IMR-90 (cell line): Measurements from ENCODE around the gene ASAH2. TPM values are rescaled to one million over a fixed set of nuclear protein-coding genes. Genes with fewer than 3 reads are reported as not detected.

Experiments used
- ATAC-seq: fragments of 200-7000 bp; cut with Tn5 transposase; 2 replicates; pipeline ENCODE4 v1.9.1; 2020; ENCODE audit warnings: low read depth, mild to moderate bottlenecking, moderate library complexity
- BruUV-seq: library from RNA; stranded (reverse); fragments of 400-500 nt; replicated peaks from 2 replicates; lab custom pipeline; 2021; lab: Mats Ljungman, UMichigan
- CTCF ChIA-PET: fragments of 300-600 bp; formaldehyde crosslinking; extraction: SDS; loops from one replicate; lab custom pipeline; 2021; ENCODE audit warnings: antibody characterized with exemption; lab: Yijun Ruan, JAX
- POLR2A ChIA-PET: fragments of 300-600 bp; sonication (Branson Sonifier 250); formaldehyde crosslinking; loops from one replicate; lab custom pipeline; 2022; ENCODE audit warnings: antibody characterized with exemption; ENCODE audit not compliant: unreplicated experiment; lab: Charles Lee
- DNase-seq: peaks from one replicate; pipeline ENCODE4 v3.0.0; 2013
- H2AFZ ChIP-seq: replicated peaks from 2 replicates; pipeline ENCODE3; 2013; ENCODE audit warnings: low read length, mild to moderate bottlenecking; ENCODE audit not compliant: poor library complexity
- H2AK5ac ChIP-seq: 2 replicates; pipeline ENCODE4 v1.6.1; 2013; ENCODE audit warnings: low read depth, low read length, inconsistent platforms
- H2AK9ac ChIP-seq: replicated peaks from 2 replicates; pipeline ENCODE3; 2013; ENCODE audit warnings: mild to moderate bottlenecking, low read depth, low read length, moderate library complexity; ENCODE audit not compliant: poor library complexity
- H2BK120ac ChIP-seq: 2 replicates; pipeline ENCODE4 v1.6.1; 2013; ENCODE audit warnings: low read depth, low read length, inconsistent platforms
- H2BK15ac ChIP-seq: 3 replicates; pipeline ENCODE4 v1.6.1; 2013; ENCODE audit warnings: low read depth, low read length, inconsistent platforms
- H2BK20ac ChIP-seq: 2 replicates; pipeline ENCODE4 v1.6.1; 2013; ENCODE audit warnings: low read depth, mild to moderate bottlenecking, inconsistent platforms, low read length, moderate library complexity
- H2BK5ac ChIP-seq: 2 replicates; pipeline ENCODE4 v1.6.1; 2013; ENCODE audit warnings: mild to moderate bottlenecking, low read depth, low read length, inconsistent platforms; ENCODE audit not compliant: poor library complexity, severe bottlenecking
- H3K14ac ChIP-seq: replicated peaks from 2 replicates; pipeline ENCODE4 v1.6.1; 2013; ENCODE audit warnings: low read depth, low read length, inconsistent platforms
- H3K18ac ChIP-seq: 2 replicates; pipeline ENCODE4 v1.6.1; 2013; ENCODE audit warnings: low read depth, low read length, control low read depth
- H3K23ac ChIP-seq: 2 replicates; pipeline ENCODE4 v1.6.1; 2013; ENCODE audit warnings: low read depth, low read length, inconsistent platforms
- H3K27ac ChIP-seq: 2 replicates; pipeline ENCODE4 v1.5.1; 2013; ENCODE audit warnings: mild to moderate bottlenecking, control low read depth, low read length; ENCODE audit not compliant: insufficient read depth
- H3K27me3 ChIP-seq: 2 replicates; pipeline ENCODE4 v1.6.1; 2013; ENCODE audit warnings: low read length; ENCODE audit not compliant: control insufficient read depth, insufficient read depth
- H3K36me3 ChIP-seq: 2 replicates; pipeline ENCODE4 v1.6.1; 2013; ENCODE audit warnings: low read length, mixed read lengths; ENCODE audit not compliant: control insufficient read depth, insufficient read depth
- H3K4ac ChIP-seq: 2 replicates; pipeline ENCODE4 v1.6.1; 2013; ENCODE audit warnings: low read depth, low read length, inconsistent platforms
- H3K4me1 ChIP-seq: 2 replicates; pipeline ENCODE4 v1.6.1; 2013; ENCODE audit warnings: low read length, mixed read lengths; ENCODE audit not compliant: control insufficient read depth, insufficient read depth
- H3K4me2 ChIP-seq: 2 replicates; pipeline ENCODE4 v1.6.1; 2013; ENCODE audit warnings: low read depth, mild to moderate bottlenecking, control low read depth, low read length, moderate library complexity
- H3K4me3 ChIP-seq: 2 replicates; pipeline ENCODE4 v1.5.1; 2013; ENCODE audit warnings: low read depth, mild to moderate bottlenecking, control low read depth, low read length, moderate library complexity; ENCODE audit not compliant: insufficient read depth
- H3K56ac ChIP-seq: 2 replicates; pipeline ENCODE4 v1.6.1; 2013; ENCODE audit warnings: low read length, inconsistent platforms; ENCODE audit not compliant: insufficient read depth; ENCODE audit errors: extremely low read depth
- H3K79me1 ChIP-seq, 2 experiments: 2 replicates each; pipeline ENCODE4 v1.6.1; 2013; ENCODE audit warnings: low read length in 2 of 2, inconsistent platforms in 1 of 2, low read depth in 1 of 2
- H3K9ac ChIP-seq: 2 replicates; pipeline ENCODE4 v1.6.1; 2013; ENCODE audit warnings: low read depth, low read length, control low read depth
- H3K9me1 ChIP-seq: 2 replicates; pipeline ENCODE4 v1.6.1; 2013; ENCODE audit warnings: low read length, inconsistent platforms; ENCODE audit not compliant: insufficient read depth
- H3K9me3 ChIP-seq: 2 replicates; pipeline ENCODE4 v1.6.1; 2013; ENCODE audit warnings: low read length; ENCODE audit not compliant: control insufficient read depth, insufficient read depth
- H4K20me1 ChIP-seq: 2 replicates; pipeline ENCODE4 v1.6.1; 2013; ENCODE audit warnings: low read length, inconsistent platforms; ENCODE audit not compliant: insufficient read depth
- H4K5ac ChIP-seq: 2 replicates; pipeline ENCODE4 v1.6.1; 2013; ENCODE audit warnings: mild to moderate bottlenecking, low read depth, low read length, control low read depth
- H4K8ac ChIP-seq, 2 experiments: 2 replicates each; pipeline ENCODE4 v1.6.1; 2013; ENCODE audit warnings: low read depth in 2 of 2, low read length in 2 of 2, control low read depth in 1 of 2, inconsistent platforms in 1 of 2
- H4K91ac ChIP-seq: 2 replicates; pipeline ENCODE4 v1.6.1; 2013; ENCODE audit warnings: low read depth, low read length, inconsistent platforms; ENCODE audit not compliant: insufficient read depth
- CHD1 ChIP-seq: IDR thresholded peaks from 2 replicates; pipeline ENCODE4 v1.6.1; 2012; ENCODE audit warnings: low read depth, low read length, improper control_type of control experiment
- FOS ChIP-seq: fragments of 150-350 bp; IDR thresholded peaks from 2 replicates; pipeline ENCODE4 v1.6.1; 2016; ENCODE audit warnings: low read depth, low read length
- MXI1 ChIP-seq: IDR thresholded peaks from 2 replicates; pipeline ENCODE4 v1.6.1; 2012; ENCODE audit warnings: low read depth, mild to moderate bottlenecking, low read length, moderate library complexity, borderline replicate concordance
- NFE2L2 ChIP-seq: fragments of 150-350 bp; IDR thresholded peaks from 2 replicates; pipeline ENCODE4 v1.6.1; 2016; ENCODE audit warnings: low read depth, mild to moderate bottlenecking, low read length
- POLR2A ChIP-seq: IDR thresholded peaks from 2 replicates; pipeline ENCODE4 v1.6.1; 2012; ENCODE audit warnings: mild to moderate bottlenecking, low read depth, low read length
- SMC3 ChIP-seq: fragments of 150-350 bp; IDR thresholded peaks from 2 replicates; pipeline ENCODE4 v1.6.1; 2016; ENCODE audit warnings: low read depth, mild to moderate bottlenecking, antibody characterized with exemption, low read length, moderate library complexity
- WGBS, 2 experiments: methylation state at CpG; one replicate each; pipeline versions ENCODE4 v1.1.5 to v1.1.7; 2013; ENCODE audit warnings: missing lambda C conversion rate in 2 of 2; ENCODE audit not compliant: insufficient read length in 1 of 2; ENCODE audit errors: extremely low coverage in 2 of 2; 5-methylcytosine and 5-hydroxymethylcytosine counted together
- dilution Hi-C: fragments of 300-500 bp; cut with HindIII; formaldehyde crosslinking; loops from one replicate; pipeline ENCODE4 v1.14.3; 2018; ENCODE audit warnings: low sequenced_read_pairs; ENCODE audit not compliant: unreplicated experiment
- in situ Hi-C: fragments of 300-500 bp; cut with MboI; formaldehyde crosslinking; loops from 3 replicates; pipeline ENCODE4 v1.14.3; 2019; ENCODE audit warnings: low sequenced_read_pairs, inconsistent platforms, mixed read lengths
- intact Hi-C: fragments of 100-400 bp; cut with micrococcal nuclease; formaldehyde crosslinking; loops from 2 replicates; pipeline ENCODE4 v1.10.0; 2022
- polyA plus RNA-seq, 3 experiments: library from polyadenylated mRNA; depleted of rRNA; stranded (reverse); fragments of >200 nt; gene quantifications; 2 replicates each; pipeline ENCODE4 v1.2.3, GENCODE V29; 2012; ENCODE audit warnings: low replicate concordance in 1 of 3
- total RNA-seq: library from RNA; depleted of rRNA; stranded (reverse); fragments of >200 nt; gene quantifications from 2 replicates; pipeline ENCODE4 v1.2.3, GENCODE V29; 2012
- TF ChIP-seq, protein P1 (sequence below): fragments of 150-350 bp; IDR thresholded peaks from 2 replicates; pipeline ENCODE4 v1.6.1; 2017; ENCODE audit warnings: mild to moderate bottlenecking, antibody characterized with exemption, low read length, low read depth

ASAH2 gene
- total and polyA plus RNA-seq, 2 of the 4 experiments (the other 2 are of a cell fraction): 0.18 to 0.31 TPM

DNA sequence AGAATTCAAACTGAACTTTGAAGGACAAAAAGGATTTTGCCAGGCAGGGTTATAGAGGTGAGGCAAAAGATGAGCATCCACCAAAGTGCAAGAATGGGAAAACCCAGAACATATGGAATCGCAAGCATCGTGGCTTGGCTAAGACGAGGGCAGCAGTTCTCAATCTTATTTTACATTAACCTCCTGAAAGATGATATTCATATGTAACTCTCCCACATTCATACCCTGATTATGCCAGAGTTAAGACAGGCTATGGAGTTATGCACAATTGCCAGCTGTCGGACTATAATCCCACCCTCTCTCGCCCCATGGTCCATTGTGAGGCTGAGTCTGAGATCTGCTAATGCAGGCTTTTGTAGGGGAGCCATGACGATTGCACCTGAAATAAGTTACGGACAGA, 21.2 kb upstream of the ASAH2 start:
- Histone ChIP-seq H2BK120ac (no peak overlapping the region), H3K36me3 (no peaks in the 10 kb centered on the region), H2BK20ac (no peak overlapping the region), H2BK15ac (no peak overlapping the region), H3K14ac (no peak overlapping the region), H2AFZ (no peak overlapping the region), H3K79me1 (no peaks in the 10 kb centered on the region), H3K4me2 (no peak overlapping the region), H4K8ac (no peak overlapping the region), H3K4me1 (no peaks in the 10 kb centered on the region), H4K20me1 (no peaks in the 10 kb centered on the region), H3K18ac (no peak overlapping the region), H4K5ac (no peak overlapping the region), H4K91ac (no peak overlapping the region), H3K23ac (no peak overlapping the region), H3K9me1 (no peaks in the 10 kb centered on the region), H3K4ac (no peak overlapping the region), H2BK5ac (no peak overlapping the region), H3K56ac (no peak overlapping the region), H3K27me3 (peaks cover 9% of the 10 kb centered on the region; the same call in 1 of the 2 replicates), H3K9me3 (no peaks in the 10 kb centered on the region), H2AK9ac (no peak overlapping the region), H3K27ac (no peak overlapping the region), H3K9ac (no peak overlapping the region), H2AK5ac (no peak overlapping the region), H3K4me3 (no peak overlapping the region)
- ChIA-PET POLR2A (no interaction called here), CTCF (interaction anchor here (0.6 to 0.7 kb wide), 3 partner anchors 371 to 1710 kb away, joined by 3 to 5 read pairs (median 3); no protein-coding TSS in a partner anchor)
- dilution Hi-C loops: no loop called here
- DNase-seq: no peak
- no peak for TF ChIP-seq MXI1
- TF ChIP-seq FOS: no peak
- TF ChIP-seq SMC3: no peak
- TF ChIP-seq POLR2A: no peak
- no peak for TF ChIP-seq NFE2L2
- no peak for TF ChIP-seq CHD1
- TF ChIP-seq, protein P1, sequence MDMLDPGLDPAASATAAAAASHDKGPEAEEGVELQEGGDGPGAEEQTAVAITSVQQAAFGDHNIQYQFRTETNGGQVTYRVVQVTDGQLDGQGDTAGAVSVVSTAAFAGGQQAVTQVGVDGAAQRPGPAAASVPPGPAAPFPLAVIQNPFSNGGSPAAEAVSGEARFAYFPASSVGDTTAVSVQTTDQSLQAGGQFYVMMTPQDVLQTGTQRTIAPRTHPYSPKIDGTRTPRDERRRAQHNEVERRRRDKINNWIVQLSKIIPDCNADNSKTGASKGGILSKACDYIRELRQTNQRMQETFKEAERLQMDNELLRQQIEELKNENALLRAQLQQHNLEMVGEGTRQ: no peak
- no TSS peak for BruUV-seq
- ATAC-seq: no peak
- in situ Hi-C loops: no loop called here
- 80% methylated on average over 4 of the region's 7 CpGs; no CpG with 5 or more reads in 1 of the 2 experiments for WGBS, 2 experiments
- intact Hi-C loops: no loop called here
